OCI-LY1 (cell line): ENCODE data around the gene FAM43A.

ENCODE experiments used
- EZH2 ChIP-seq: fragments of 200-600 bp; sonication (generic), shearing (Covaris generic); IDR thresholded peaks from 2 replicates; pipeline ENCODE4 v1.8.0; 2017; ENCODE audit warnings: borderline replicate concordance, mixed run types, mild to moderate bottlenecking, antibody characterized with exemption, low read length, moderate library complexity, mixed read lengths
- TF ChIP-seq, protein P1 (sequence below): fragments of 200-600 bp; sonication (generic), shearing (Covaris generic); IDR thresholded peaks from 2 replicates; pipeline ENCODE4 v1.5.1; 2017; ENCODE audit warnings: mild to moderate bottlenecking, antibody characterized with exemption, low read length, moderate library complexity, mixed read lengths

DNA sequence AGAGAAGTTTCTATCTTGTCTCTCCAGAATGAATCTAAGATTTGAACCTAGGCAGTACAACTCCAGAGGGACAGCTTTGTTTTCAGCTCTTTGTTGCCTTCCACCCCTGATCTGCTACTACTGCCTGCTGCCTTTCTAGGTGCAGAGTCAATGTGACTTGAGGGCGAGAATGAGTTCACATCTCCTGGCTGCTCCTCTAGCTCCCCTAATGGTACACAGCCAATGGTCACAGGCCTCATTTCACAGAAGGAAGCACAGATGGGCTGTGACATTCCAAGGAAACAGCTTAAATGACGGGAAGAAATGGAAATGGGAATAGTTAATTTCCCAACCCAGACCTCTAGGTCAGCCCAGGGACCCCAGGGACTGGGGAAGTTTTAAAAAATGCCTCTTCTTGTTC lies 32.4 kb downstream of the FAM43A start:
- TF ChIP-seq, protein P1, sequence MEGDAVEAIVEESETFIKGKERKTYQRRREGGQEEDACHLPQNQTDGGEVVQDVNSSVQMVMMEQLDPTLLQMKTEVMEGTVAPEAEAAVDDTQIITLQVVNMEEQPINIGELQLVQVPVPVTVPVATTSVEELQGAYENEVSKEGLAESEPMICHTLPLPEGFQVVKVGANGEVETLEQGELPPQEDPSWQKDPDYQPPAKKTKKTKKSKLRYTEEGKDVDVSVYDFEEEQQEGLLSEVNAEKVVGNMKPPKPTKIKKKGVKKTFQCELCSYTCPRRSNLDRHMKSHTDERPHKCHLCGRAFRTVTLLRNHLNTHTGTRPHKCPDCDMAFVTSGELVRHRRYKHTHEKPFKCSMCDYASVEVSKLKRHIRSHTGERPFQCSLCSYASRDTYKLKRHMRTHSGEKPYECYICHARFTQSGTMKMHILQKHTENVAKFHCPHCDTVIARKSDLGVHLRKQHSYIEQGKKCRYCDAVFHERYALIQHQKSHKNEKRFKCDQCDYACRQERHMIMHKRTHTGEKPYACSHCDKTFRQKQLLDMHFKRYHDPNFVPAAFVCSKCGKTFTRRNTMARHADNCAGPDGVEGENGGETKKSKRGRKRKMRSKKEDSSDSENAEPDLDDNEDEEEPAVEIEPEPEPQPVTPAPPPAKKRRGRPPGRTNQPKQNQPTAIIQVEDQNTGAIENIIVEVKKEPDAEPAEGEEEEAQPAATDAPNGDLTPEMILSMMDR: no peak
- TF ChIP-seq EZH2: no peak
